ENCODE results near the gene DPH3. TPM values are rescaled to one million over a fixed set of nuclear protein-coding genes. Genes with fewer than 3 reads are reported as not detected.

Gene DPH3
- total RNA-seq, 2 experiments from 2014 or later, result 18.2 to 19.9 TPM

DNA sequence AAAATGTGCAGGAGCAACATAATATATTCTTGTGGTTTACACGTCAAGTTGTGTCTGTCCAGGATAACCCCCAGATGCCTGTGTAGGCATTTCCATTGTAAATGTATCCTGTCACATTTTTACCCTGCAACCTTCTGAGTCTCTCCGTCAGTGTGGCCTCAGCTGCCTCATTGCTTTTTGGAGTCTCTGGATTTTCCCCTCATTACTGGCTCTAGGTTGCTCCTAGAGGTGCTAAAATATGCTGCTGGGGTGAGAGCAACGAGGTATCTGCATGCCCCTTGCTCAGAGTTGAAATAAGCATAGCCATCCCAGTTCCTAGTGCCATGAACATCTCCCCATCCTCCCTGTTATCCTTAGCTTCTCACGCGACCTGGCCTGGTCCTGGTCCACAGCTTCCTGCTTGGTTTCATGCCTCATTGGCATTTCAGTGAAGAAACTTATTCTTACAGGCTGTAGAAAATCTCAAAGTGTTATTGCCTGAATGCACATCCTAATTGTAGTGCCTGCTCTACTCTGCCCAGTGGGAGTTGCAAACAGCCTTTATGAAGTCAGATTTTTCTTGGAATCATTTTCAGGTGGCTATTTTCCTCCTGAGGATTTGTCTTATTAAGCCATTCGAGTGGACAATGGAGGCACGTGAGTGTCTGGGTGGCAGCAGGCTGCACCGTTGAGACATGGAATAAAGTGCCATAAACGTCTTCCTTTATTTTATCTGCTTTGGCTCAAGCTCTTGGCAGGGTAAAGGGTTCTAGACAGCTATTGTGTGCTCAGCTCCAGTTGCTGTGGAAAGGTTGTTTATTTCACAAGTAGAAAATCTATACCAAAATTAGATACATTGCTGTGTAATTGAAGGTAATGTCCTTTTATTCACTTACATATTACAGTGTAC lies 33.5 kb upstream of the DPH3 start:
- intact Hi-C loops (cut with micrococcal nuclease), result no loop called here
- peak overlapping the region; percentile 40 for H3K4me3 Mint-ChIP-seq
- ChIA-PET POLR2A (interaction anchor here (0.6 kb wide), 1 partner anchor 228 kb away, joined by 4 read pairs; no protein-coding TSS in a partner anchor), CTCF (interaction anchor here (0.8 to 1.2 kb wide), 2 partner anchors 10 to 21 kb away, joined by 3 read pairs; no protein-coding TSS in a partner anchor)
- H3K36me3 Mint-ChIP-seq (ENCODE audit: low read depth), result peaks cover 82% of the 10 kb centered on the region
- ATAC-seq, result peak; percentile 16
- TF ChIP-seq, protein P1, sequence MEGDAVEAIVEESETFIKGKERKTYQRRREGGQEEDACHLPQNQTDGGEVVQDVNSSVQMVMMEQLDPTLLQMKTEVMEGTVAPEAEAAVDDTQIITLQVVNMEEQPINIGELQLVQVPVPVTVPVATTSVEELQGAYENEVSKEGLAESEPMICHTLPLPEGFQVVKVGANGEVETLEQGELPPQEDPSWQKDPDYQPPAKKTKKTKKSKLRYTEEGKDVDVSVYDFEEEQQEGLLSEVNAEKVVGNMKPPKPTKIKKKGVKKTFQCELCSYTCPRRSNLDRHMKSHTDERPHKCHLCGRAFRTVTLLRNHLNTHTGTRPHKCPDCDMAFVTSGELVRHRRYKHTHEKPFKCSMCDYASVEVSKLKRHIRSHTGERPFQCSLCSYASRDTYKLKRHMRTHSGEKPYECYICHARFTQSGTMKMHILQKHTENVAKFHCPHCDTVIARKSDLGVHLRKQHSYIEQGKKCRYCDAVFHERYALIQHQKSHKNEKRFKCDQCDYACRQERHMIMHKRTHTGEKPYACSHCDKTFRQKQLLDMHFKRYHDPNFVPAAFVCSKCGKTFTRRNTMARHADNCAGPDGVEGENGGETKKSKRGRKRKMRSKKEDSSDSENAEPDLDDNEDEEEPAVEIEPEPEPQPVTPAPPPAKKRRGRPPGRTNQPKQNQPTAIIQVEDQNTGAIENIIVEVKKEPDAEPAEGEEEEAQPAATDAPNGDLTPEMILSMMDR (IDR thresholded peaks at IDR 0.05), result no peak
- H3K27ac Mint-ChIP-seq, result peak overlapping the region; percentile 95
- no peaks in the 10 kb centered on the region for H3K27me3 Mint-ChIP-seq
- H3K9me3 Mint-ChIP-seq, result peaks cover 10% of the 10 kb centered on the region
- DNase-seq, result no peak
- peaks cover 92% of the 10 kb centered on the region for H3K4me1 Mint-ChIP-seq (ENCODE audit: low read depth)

DNA sequence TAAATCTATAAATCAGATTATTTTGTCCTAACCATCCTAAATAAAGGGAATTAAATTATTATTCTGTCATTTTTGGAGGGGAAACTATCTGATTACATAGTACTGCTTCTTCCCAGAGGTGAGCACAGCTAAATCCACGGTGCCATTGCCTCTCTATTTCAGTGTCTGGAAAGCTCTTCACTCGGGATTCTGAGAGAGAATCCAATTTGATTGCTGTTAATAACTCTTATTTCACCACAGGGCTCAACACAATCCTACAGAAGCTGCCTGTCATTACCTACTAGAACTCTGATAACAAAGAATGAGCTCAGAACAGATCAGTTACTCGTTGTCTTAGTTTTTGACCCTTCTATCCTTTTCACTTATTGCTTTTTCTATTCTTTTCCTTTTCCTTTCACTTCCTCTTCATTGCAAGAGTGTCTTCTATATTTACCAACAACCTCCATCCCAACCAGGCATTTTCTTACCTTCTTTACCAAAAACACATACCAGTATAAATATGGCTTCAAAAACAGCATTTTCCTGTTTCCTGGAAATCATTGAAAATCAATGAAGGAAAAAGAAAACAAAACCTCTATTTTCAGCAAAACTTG lies 30.7 kb upstream of the DPH3 start:
- Mint-ChIP-seq H3K4me3 (peak overlapping the region; percentile 46), H3K4me1 (ENCODE audit: low read depth) (peaks cover 89% of the 10 kb centered on the region), H3K36me3 (ENCODE audit: low read depth) (peaks cover 81% of the 10 kb centered on the region), H3K9me3 (peaks cover 16% of the 10 kb centered on the region), H3K27ac (peak overlapping the region; percentile 85), H3K27me3 (no peaks in the 10 kb centered on the region)
- ChIA-PET CTCF (interaction anchor here (0.9 to 9.8 kb wide), 6 partner anchors 9 to 255 kb away, joined by 3 to 274 read pairs (median 12); no protein-coding TSS in a partner anchor), POLR2A (interaction anchor here (1.3 to 9.2 kb wide), 7 partner anchors 8 to 87 kb away, joined by 3 to 86 read pairs (median 13); partner anchors contain the start of genes DPH3 and OXNAD1)
- DNase-seq (no peak), ATAC-seq (peak; percentile 18)
- TF ChIP-seq, protein P1 (IDR thresholded peaks at IDR 0.05), result no peak
- intact Hi-C loops (cut with micrococcal nuclease), result no loop called here

DNA sequence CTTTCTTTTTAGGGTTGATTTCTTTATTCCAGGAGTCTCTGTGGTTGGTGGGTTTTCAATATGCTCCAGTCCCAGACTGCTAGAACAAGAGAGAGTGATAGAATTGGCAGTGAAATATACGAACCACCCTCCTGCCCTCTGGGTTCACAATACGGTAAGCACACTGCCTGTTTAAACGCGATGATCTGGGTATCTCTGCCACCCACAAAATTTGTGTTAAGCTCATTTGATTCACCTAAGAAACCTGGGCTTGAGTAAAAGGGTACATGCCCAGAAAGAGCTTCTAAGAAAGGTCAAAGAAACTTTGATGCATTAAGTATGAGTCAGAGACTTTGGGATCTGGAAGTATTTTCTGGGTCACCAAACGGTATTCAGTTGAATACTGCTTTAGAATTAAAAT lies 30.1 kb upstream of the DPH3 start:
- Mint-ChIP-seq H3K36me3 (ENCODE audit: low read depth) (peaks cover 83% of the 10 kb centered on the region), H3K4me1 (ENCODE audit: low read depth) (peaks cover 88% of the 10 kb centered on the region), H3K27ac (peak overlapping the region; percentile 85), H3K27me3 (no peaks in the 10 kb centered on the region), H3K4me3 (peak overlapping the region; percentile 56), H3K9me3 (peaks cover 16% of the 10 kb centered on the region)
- intact Hi-C loops (cut with micrococcal nuclease), result no loop called here
- ChIA-PET CTCF (interaction anchor here (0.9 to 9.8 kb wide), 5 partner anchors 9 to 28 kb away, joined by 3 to 274 read pairs (median 15); no protein-coding TSS in a partner anchor), POLR2A (interaction anchor here (1.2 to 9.2 kb wide), 8 partner anchors 8 to 88 kb away, joined by 3 to 86 read pairs (median 12); partner anchors contain the start of genes DPH3 and OXNAD1)
- DNase-seq, result no peak
- ATAC-seq, result peak; percentile 54
- TF ChIP-seq, protein P1 (IDR thresholded peaks at IDR 0.05), result no peak

DNA sequence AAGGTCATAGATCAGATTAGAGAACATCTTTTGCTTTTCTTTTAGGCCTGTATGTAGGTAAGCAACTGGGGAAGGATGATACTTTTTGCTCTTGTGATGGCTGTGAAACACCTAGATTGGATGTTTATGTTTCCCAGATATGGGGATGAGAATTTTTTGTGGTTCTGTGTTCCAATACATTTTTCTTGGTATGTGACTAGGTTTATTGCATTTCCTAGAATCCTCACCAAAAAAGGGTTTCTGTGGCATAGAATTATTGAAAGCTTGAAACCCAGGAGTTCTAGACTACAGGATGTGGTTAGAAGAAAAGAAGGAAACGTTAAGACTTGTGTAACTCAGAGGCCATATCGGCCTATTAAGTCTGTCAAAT lies 26.1 kb upstream of the DPH3 start:
- Mint-ChIP-seq H3K27ac (peak overlapping the region; percentile 98), H3K4me1 (ENCODE audit: low read depth) (peaks cover 76% of the 10 kb centered on the region), H3K36me3 (ENCODE audit: low read depth) (peaks cover 82% of the 10 kb centered on the region), H3K27me3 (no peaks in the 10 kb centered on the region), H3K4me3 (peak overlapping the region; percentile 93), H3K9me3 (peaks cover 13% of the 10 kb centered on the region)
- ChIA-PET POLR2A (interaction anchor here (1.1 to 9.2 kb wide), 7 partner anchors 12 to 221 kb away, joined by 4 to 86 read pairs (median 11); partner anchors contain the start of genes DPH3 and OXNAD1), CTCF (interaction anchor here (0.9 to 9.8 kb wide), 32 partner anchors 9 to 310 kb away, joined by 3 to 274 read pairs (median 5); partner anchors contain the start of genes DPH3, OXNAD1 and RFTN1)
- TF ChIP-seq, protein P1 (IDR thresholded peaks at IDR 0.05), result no peak
- intact Hi-C loops (cut with micrococcal nuclease), result loop anchor here (1.0 to 2.0 kb wide), 3 partner anchors 20 to 259 kb away; no protein-coding TSS in a partner anchor
- DNase-seq, result no peak
- peak; percentile 21 for ATAC-seq

Data from activated CD8-positive, alpha-beta T cell treated with anti-CD3 and anti-CD28 coated beads for 36 hours (primary cell).